HFFc6 (cell line): ENCODE measurements around the gene SLC5A2. TPM values are rescaled to one million over a fixed set of nuclear protein-coding genes. Genes with fewer than 3 reads are reported as not detected.
"Not testable (repeated sequence)": the region's sequence is repeated elsewhere in the genome, so short reads cannot be mapped to it uniquely, and the experiment has no call there.

Source experiments
- DNase-seq: peaks from one replicate; pipeline ENCODE4 v3.0.0-alpha.2; 2018
- H3K27ac Mint-ChIP-seq: 2 replicates; pipeline ENCODE4 v1.8.0; 2020; ENCODE audit warnings: mild to moderate bottlenecking, mixed read lengths
- H3K27me3 Mint-ChIP-seq: 2 replicates; pipeline ENCODE4 v1.8.0; 2021; ENCODE audit warnings: mild to moderate bottlenecking, moderate library complexity, mixed read lengths; ENCODE audit not compliant: insufficient read depth
- H3K36me3 Mint-ChIP-seq: 2 replicates; pipeline ENCODE4 v1.8.0; 2021; ENCODE audit warnings: low read depth, mixed read lengths
- H3K4me1 Mint-ChIP-seq: 2 replicates; pipeline ENCODE4 v1.8.0; 2020; ENCODE audit warnings: low read depth, mixed read lengths
- H3K4me3 Mint-ChIP-seq: 2 replicates; pipeline ENCODE4 v1.8.0; 2020; ENCODE audit warnings: mild to moderate bottlenecking, moderate library complexity, mixed read lengths
- H3K9me3 Mint-ChIP-seq: 2 replicates; pipeline ENCODE4 v1.8.0; 2020; ENCODE audit warnings: mild to moderate bottlenecking, mixed read lengths
- long read RNA-seq: library from polyadenylated mRNA; unstranded; transcript quantifications from one replicate; pipeline ENCODE4 v2.0.0, GENCODE V29; 2019
- total RNA-seq, 6 experiments: library from RNA; stranded (reverse); fragmentation: NEBNext Ultra II Directional; extraction: Animal tissue kit (Norgen Biotek cat#: 25700); gene quantifications; 2 replicates in 1 of 6; 3 replicates in 5 of 6; pipeline ENCODE4 v1.2.3, GENCODE V29; 2021
- TF ChIP-seq, protein P1 (sequence below): fragments of 200-600 bp; sonication (generic); IDR thresholded peaks from 2 replicates; pipeline ENCODE4 v1.5.0; 2021; ENCODE audit warnings: antibody characterized with exemption, mild to moderate bottlenecking

SLC5A2 gene
- under 1 TPM in 2 of 6 experiments, not detected in 4; 0.19 to 0.21 TPM for total RNA-seq
- long read RNA-seq = 0 reads

DNA sequence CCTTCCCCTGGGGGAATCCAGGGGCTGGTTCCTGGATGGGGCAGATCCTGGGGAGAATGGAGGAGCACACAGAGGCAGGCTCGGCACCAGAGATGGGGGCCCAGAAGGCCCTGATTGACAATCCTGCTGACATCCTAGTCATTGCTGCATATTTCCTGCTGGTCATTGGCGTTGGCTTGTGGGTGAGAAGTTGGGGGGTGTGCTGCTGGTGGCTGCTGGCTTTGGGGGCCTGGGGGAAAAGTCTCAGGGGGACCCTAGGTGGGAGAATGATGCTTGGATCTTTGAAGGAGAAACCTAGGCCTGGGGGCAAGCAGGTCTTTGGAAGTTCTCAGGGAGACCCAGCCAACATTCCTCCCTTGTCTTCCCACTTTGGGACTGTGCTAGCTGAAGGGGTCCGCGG, at the start of gene SLC5A2:
TSS of gene SLC5A2 (plus strand) at position 43 of the 400 bp plus-strand sequence. CDS start at position 57, 14 bp downstream.
- DNase-seq = no peak
- H3K4me3 Mint-ChIP-seq = no peak within 1 kb of the TSS
- peaks cover 5% of the 10 kb centered on the region for H3K36me3 Mint-ChIP-seq
- no peaks in the 10 kb centered on the region; the same call in none of the 2 replicates for H3K4me1 Mint-ChIP-seq
- TF ChIP-seq, protein P1, sequence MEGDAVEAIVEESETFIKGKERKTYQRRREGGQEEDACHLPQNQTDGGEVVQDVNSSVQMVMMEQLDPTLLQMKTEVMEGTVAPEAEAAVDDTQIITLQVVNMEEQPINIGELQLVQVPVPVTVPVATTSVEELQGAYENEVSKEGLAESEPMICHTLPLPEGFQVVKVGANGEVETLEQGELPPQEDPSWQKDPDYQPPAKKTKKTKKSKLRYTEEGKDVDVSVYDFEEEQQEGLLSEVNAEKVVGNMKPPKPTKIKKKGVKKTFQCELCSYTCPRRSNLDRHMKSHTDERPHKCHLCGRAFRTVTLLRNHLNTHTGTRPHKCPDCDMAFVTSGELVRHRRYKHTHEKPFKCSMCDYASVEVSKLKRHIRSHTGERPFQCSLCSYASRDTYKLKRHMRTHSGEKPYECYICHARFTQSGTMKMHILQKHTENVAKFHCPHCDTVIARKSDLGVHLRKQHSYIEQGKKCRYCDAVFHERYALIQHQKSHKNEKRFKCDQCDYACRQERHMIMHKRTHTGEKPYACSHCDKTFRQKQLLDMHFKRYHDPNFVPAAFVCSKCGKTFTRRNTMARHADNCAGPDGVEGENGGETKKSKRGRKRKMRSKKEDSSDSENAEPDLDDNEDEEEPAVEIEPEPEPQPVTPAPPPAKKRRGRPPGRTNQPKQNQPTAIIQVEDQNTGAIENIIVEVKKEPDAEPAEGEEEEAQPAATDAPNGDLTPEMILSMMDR = no peak
- H3K27me3 Mint-ChIP-seq = peaks cover 35% of the 10 kb centered on the region
- no peaks in the 10 kb centered on the region for H3K9me3 Mint-ChIP-seq
- no peak within 1 kb of the TSS for H3K27ac Mint-ChIP-seq

DNA sequence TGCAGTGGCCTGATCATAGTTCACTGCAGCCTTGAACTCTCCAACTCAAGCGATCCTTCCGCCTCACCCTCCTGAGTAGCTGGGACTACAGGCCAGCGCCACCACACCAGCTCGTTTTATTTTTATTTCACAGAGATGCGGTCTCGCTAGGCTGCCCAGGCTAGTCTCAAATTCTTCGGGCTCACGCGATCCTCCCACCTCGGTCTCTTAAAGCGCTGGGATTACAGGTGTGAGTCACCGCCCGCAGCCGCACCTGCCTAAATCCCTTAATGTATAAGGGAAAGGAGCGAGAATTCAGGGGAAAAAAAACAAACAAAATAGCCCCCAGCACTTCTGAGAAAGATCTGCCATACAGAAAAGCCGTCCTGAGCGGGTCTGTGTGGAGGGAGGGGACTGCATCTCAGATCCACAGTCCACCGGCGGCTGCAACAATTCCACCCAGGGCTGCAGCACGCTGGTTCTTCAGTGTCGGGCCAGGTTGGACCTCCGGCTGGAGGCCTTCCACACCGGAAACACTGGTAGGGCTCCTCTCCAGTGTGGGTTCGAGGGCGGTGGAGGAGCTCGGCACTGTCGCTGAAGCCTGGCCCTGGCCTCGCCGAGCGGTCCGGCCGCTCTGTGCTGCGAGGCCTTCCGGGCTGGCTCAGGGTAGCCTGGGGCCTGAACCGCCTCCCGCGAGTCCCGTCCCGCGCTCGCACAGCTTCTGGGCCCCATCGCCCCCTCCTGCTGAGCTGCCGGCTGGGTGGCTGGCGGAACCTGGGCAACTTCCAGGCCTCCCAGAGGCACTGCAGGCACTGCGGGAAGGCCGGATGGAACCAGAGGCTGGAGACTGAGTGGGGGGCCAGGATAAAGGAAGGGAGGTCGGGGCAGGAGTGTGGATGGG, 47.3 kb upstream of the SLC5A2 start:
- peaks cover 8% of the 10 kb centered on the region for H3K27me3 Mint-ChIP-seq
- TF ChIP-seq, protein P1 = no peak
- DNase-seq = no peak
- peaks cover 6% of the 10 kb centered on the region for H3K4me1 Mint-ChIP-seq
- no peaks in the 10 kb centered on the region for H3K36me3 Mint-ChIP-seq
- no peak overlapping the region for H3K27ac Mint-ChIP-seq
- no peaks in the 10 kb centered on the region for H3K9me3 Mint-ChIP-seq
- H3K4me3 Mint-ChIP-seq = no peak overlapping the region

GRCh38 chr16:31436221-31437045, 46.5 kb upstream of the SLC5A2 start:
- TF ChIP-seq, protein P1 = no peak
- Mint-ChIP-seq H3K36me3 (no peaks in the 10 kb centered on the region), H3K9me3 (no peaks in the 10 kb centered on the region), H3K4me3 (no peak overlapping the region), H3K4me1 (peaks cover 12% of the 10 kb centered on the region), H3K27me3 (peaks cover 4% of the 10 kb centered on the region), H3K27ac (no peak overlapping the region)
- no peak for DNase-seq

GRCh38 chr16:31438414-31438813, 44.5 kb upstream of the SLC5A2 start:
- no peak overlapping the region for H3K4me3 Mint-ChIP-seq
- DNase-seq = no peak
- peaks cover 9% of the 10 kb centered on the region for H3K27me3 Mint-ChIP-seq
- no peaks in the 10 kb centered on the region for H3K36me3 Mint-ChIP-seq
- peaks cover 23% of the 10 kb centered on the region for H3K4me1 Mint-ChIP-seq
- TF ChIP-seq, protein P1 = no peak
- H3K9me3 Mint-ChIP-seq = no peaks in the 10 kb centered on the region
- H3K27ac Mint-ChIP-seq = no peak overlapping the region

- H3K4me3 Mint-ChIP-seq, H3K9me3 Mint-ChIP-seq, H3K27ac Mint-ChIP-seq, H3K27me3 Mint-ChIP-seq, DNase-seq, H3K36me3 Mint-ChIP-seq: not testable (repeated sequence)
- peaks cover 23% of the 10 kb centered on the region for H3K4me1 Mint-ChIP-seq
Measured at GRCh38 chr16:31439023-31439422, 43.9 kb upstream of the SLC5A2 start.
